Urinary bladder (tissue), 4 donors: ENCODE data around the gene RNF31. TPM values are rescaled to one million over a fixed set of nuclear protein-coding genes. Genes with fewer than 3 reads are reported as not detected.
A peak's percentile ranks its signal among the peaks of the same experiment; 100 is the strongest.

Source experiments
- DNase-seq: peaks from one replicate; pipeline ENCODE4 v3.0.0-alpha.2; 2015; ENCODE audit errors: extremely low spot score
- H3K27ac ChIP-seq: one replicate; pipeline ENCODE4 v1.5.1; 2013; ENCODE audit warnings: low read depth, mild to moderate bottlenecking, moderate library complexity
- H3K36me3 ChIP-seq: one replicate; pipeline ENCODE4 v1.6.1; 2013; ENCODE audit warnings: mild to moderate bottlenecking, moderate library complexity; ENCODE audit not compliant: insufficient read depth
- H3K4me1 ChIP-seq: one replicate; pipeline ENCODE4 v1.6.1; 2013; ENCODE audit warnings: mild to moderate bottlenecking, moderate library complexity; ENCODE audit not compliant: insufficient read depth
- H3K4me3 ChIP-seq: one replicate; pipeline ENCODE4 v1.5.1; 2013; ENCODE audit warnings: low read depth, low read length
- WGBS: extraction: QIAGEN DNeasy Blood & Tissue Kit; methylation state at CpG from one replicate; pipeline ENCODE4 v1.1.7; 2013; 5-methylcytosine and 5-hydroxymethylcytosine counted together
- polyA plus RNA-seq: library from polyadenylated mRNA; stranded (reverse); fragments of 200-250 nt; gene quantifications from one replicate; pipeline ENCODE4 v1.2.3, GENCODE V29; 2013
- total RNA-seq: library from RNA; depleted of rRNA; stranded (reverse); fragments of >200 nt; gene quantifications from one replicate; pipeline ENCODE4 v1.2.3, GENCODE V29; 2014
- donor health status: healthy with polysubstance abuse.
- donor health status: healthy.

The RNF31 gene
- total and polyA plus RNA-seq, 2 donors: 30.8 to 45.8 TPM

DNA sequence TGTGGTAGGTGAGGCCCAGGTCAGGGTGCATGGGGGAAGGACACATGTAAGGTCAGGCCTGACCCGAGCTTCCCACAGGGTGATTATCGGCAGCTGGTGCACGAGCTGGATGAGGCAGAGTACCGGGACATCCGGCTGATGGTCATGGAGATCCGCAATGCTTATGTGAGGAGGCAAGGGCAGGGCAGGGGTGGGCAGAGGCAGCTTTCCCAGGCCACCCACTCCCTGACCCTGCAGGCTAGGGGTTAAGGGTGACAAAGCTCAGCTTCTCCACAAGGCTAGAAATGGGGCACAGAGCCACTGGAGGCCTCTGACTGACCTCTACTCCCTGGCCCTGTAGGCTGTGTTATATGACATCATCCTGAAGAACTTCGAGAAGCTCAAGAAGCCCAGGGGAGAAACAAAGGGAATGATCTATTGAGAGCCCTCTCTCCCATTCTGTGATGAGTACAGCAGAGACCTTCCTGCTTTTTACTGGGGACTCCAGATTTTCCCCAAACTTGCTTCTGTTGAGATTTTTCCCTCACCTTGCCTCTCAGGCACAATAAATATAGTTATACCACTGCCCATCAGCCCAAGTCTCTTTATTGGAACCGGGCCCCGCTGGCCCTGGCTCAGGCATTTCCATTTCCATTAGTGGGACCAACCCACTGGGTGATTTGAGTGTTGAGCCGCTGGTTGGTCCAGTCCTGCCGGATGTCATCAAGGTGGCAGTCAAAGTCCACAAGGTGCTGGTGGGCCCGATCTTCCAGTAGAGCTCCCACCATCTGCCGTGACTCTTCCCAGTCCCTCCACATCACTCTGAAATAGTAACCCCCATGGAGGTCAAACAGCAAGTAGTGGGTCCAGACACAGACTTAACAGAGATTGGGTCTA is 8.7 kb upstream of the RNF31 start:
- Histone ChIP-seq H3K27ac (no peak overlapping the region), H3K36me3 (peaks cover 1% of the 10 kb centered on the region), H3K4me3 (no peak overlapping the region), H3K4me1 (no peaks in the 10 kb centered on the region)
- no peak for DNase-seq
- WGBS: 83% methylated on average over 13 of the region's 13 CpGs

DNA sequence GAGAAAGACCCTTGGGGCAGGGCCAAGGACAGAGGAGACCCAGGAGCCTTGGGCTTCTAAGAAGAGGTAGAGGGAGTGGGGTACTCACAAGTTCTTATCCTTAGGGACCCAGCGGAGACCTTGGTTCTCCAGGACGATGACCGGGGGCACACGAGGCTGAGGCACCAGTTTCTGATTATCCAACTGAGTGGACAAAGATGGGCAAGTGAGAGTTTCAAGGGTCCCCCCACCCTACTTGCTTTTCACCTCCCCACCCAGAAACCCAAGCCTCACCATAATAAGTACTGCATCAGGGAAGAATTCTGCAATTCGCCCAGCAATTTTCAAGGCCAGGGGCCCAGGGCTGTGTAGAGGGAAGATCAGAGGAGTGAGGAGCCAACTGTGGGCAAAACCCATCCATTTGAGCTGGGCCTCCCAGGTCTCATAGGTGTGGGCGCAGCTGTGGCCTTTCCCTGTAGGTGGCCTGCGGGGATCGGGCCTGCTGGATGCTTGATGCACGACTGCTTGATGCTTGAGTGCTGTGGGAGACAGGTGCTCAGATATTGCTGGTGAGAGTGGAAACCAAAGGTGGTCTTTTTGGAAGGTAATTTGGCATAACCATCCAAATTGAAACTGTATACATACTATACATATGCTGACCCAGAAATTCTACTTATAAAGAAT is 7.9 kb upstream of the RNF31 start:
- Histone ChIP-seq H3K36me3 (peaks cover 1% of the 10 kb centered on the region), H3K27ac (no peak overlapping the region), H3K4me1 (no peaks in the 10 kb centered on the region), H3K4me3 (no peak overlapping the region)
- 93% methylated on average over 9 of the region's 9 CpGs for WGBS
- DNase-seq: no peak

DNA sequence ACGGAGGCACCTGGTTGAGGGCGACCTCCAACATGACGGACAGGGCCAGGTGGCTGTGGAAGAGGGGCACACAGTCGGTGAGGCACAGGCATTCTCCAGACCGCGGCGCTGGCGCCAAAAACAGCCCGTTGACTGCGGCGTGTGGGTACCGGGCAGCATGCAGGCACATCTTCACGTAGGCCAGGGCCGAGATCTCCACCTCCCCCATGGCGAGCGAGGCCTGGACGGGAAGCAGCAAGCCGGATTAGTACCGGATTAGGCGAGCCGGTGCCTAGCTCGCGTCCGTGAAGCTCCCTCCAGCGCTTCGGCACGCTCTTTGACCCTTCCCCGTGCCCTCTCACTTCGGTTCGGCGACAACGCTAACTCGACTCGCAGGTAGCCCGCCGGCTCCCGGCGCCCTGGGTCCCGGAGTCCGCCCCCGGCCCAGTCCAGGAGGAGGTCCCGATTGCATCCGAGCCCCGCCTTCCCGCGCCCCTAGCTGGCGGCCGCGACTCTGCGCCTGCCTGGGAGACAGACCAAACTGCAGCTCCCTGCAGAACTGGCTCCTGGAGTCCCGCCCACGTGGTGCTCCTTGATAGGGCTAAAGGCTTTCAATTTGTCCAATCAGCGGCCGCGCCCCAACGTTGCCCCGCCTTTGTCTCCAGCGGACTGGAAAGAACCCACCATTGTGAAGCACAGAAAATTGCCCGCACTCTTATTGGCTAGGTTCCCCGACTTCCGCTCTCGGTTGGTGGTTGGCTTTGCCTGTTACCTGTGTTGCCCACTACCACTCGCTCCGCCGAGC is 6.0 kb upstream of the RNF31 start, which contains the start of gene EMC9:
Gene EMC9 (minus strand): TSS at position 495 of the 784 bp plus-strand sequence. CDS start 287 bp downstream, at position 208.
- WGBS: under 1% methylated on average over 65 of the region's 65 CpGs

DNA sequence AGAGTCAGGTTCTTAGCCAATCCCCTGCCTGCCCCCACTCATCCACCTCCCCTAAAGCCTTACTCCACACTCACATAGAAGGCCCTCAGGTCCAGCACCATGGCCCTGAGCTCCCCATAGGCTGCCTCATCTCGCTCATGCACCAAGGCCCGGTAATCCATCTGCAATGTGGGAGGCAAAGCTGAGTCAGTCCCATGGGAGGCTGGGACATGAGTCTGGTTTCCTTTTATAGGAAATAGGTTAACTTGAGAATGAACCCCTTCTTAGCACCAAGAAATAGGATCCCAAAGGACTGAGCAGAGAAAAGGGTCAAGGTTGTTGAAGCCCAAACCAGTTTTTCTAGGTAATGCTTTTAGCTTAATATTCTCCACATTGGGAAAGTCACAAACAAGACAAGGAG is 3.8 kb upstream of the RNF31 start:
- Histone ChIP-seq H3K27ac (no peak overlapping the region), H3K4me1 (no peaks in the 10 kb centered on the region), H3K4me3 (no peak overlapping the region), H3K36me3 (no peaks in the 10 kb centered on the region)
- no peak for DNase-seq
- WGBS: 94% methylated on average over 2 of the region's 2 CpGs

More for the DNA sequence above, 6.0 kb upstream of the RNF31 start, which contains the start of gene EMC9:
- Histone ChIP-seq H3K4me3 (peak within 1 kb of the TSS; percentile 54), H3K36me3 (peaks cover 1% of the 10 kb centered on the region), H3K4me1 (no peaks in the 10 kb centered on the region), H3K27ac (peak within 1 kb of the TSS; percentile 77)
- peak; percentile 99 for DNase-seq

DNA sequence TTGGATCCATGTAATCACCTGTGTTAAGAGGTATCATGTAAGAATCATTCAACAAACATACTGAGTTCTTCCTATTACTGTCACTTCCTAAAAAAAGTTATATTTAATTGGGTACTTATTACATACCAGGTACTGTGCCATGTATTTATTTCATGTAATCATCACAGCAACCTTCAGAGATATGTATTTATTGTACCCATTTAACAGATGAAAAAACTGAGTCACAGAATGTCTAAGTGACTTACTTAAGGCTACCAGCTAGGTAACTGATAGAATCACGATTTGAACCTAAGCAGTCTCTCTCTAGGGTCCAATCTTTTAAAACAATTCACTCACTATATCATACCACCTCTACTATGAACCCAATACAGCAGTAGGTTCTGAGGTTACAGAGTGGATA is 2.8 kb upstream of the RNF31 start:
- WGBS: 94% methylated on average over 1 of the region's 1 CpG
- Histone ChIP-seq H3K4me3 (no peak overlapping the region), H3K36me3 (no peaks in the 10 kb centered on the region), H3K4me1 (no peaks in the 10 kb centered on the region), H3K27ac (no peak overlapping the region)
- DNase-seq: no peak

DNA sequence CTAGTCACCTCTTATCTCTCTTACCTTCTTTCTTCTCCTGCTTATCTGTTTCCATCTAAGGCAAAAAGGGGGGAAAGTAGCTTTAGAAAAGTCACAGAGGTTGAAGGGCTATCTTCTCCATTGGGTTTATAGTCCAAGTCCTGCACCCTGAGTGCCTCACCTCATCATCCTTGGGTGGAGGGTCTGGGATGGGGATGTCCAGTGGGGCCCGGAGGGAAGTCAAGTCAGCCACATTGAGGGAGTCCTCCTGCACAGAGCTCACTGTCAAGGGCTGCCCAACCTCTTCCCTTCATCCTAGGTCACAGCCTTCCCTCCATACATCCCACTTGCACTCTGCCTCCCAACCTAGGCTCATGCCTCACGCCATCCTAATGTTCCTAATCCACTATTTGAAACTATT is 2.1 kb upstream of the RNF31 start:
- no peak overlapping the region for H3K27ac ChIP-seq
- no peak for DNase-seq
- no peak overlapping the region for H3K4me3 ChIP-seq
- H3K36me3 ChIP-seq: no peaks in the 10 kb centered on the region
- WGBS: 91% methylated on average over 2 of the region's 2 CpGs
- H3K4me1 ChIP-seq: no peaks in the 10 kb centered on the region

DNA sequence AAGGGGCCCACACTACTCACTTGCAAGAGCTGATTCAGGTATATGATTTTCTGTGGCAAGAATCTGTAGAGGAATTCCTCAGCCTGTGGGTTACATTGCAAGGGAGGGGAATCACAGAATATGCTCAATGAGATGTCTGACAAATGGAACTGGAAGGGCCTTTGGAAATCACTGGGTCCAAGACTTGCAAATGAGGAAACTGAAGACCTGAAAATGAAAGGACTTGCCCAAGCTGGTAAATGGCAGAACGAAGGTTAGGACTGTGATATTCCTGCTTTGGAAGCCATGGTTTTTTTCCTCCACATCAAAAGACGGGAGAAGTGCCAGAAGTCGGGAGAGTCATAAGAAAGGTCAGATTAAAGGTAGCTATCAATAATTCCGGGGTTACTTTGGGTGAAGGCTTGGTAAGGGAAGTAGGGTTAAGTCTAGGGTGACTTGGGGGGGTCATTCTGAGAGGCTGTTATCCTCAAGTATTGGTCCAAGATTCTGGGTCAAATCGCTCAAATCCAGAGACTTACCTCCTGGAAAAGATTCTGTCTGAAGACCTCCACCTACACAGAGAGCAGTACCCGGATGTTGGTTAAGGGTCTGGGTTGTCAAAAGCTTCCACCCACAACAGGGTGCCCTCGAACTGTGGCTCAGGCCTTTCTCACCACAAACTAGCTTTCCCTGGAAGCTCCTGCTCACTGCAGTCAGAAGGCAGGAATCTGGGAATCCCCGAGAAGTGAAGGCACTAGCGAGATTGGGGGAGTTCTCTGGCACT is 1.4 kb upstream of the RNF31 start:
- H3K27ac ChIP-seq: peak overlapping the region; percentile 87
- WGBS: 18% methylated on average over 9 of the region's 9 CpGs
- no peak for DNase-seq
- peaks cover 4% of the 10 kb centered on the region for H3K36me3 ChIP-seq
- no peaks in the 10 kb centered on the region for H3K4me1 ChIP-seq
- peak overlapping the region; percentile 56 for H3K4me3 ChIP-seq

DNA sequence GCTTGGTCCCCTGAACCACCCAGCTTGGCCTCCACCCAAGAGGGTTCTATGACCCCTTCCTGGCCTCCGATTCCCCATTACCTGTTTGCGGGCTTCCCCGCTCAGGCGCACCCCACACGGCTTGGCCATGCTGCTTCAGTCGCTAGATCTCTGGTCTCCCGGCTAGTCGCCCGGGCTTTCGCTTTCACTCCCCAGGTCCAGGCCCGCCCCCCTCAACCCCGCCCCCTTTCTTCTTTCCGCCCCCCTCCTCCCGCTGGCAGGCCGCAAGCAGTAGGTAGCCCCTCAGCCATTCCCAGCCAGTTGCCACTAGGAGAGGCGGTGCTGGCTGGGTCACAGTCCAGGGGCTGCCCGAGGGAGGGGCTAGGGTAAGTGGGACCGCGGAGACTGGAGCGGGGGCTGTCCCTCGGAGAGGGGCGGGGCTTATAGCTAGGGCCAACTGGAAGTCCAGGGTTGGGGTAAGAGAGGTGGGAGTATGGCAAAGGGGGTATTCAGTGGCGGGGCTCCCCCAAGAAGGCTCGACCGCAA is 783 bp upstream of the RNF31 start, which contains the start of gene PSME2:
Gene PSME2 (minus strand): TSS at position 158 of the 525 bp plus-strand sequence. CDS start 29 bp downstream, at position 129.
- H3K4me1 ChIP-seq: no peaks in the 10 kb centered on the region
- peak within 1 kb of the TSS; percentile 87 for H3K27ac ChIP-seq

DNA sequence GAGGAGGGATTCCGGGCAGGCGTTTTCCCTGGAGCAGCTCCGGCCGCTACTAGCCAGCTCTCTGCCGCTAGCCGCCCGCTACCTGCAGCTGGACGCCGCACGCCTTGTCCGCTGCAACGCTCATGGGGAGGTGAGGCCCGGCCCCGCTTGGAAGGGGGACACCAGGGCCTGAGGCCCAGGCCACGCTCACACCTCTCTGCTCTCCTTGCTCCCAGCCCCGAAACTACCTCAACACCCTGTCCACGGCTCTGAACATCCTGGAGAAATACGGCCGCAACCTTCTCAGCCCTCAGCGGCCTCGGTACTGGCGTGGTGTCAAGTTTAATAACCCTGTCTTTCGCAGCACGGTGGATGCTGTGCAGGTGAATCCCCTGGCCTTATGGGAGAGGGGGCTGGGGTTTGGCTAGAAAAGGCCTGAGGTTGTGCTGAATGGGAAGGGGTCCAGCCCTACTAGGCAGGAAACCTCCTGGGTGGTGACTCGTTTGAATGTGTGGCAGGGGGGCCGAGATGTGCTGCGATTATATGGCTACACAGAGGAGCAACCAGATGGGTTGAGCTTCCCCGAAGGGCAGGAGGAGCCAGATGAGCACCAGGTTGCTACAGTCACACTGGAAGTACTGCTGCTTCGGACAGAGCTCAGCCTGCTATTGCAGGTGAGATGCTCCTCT is 597 bp downstream of the RNF31 start:
- H3K27ac ChIP-seq: peak overlapping the region; percentile 52
- DNase-seq: no peak
- H3K4me3 ChIP-seq: peak overlapping the region; percentile 74
- H3K36me3 ChIP-seq: peaks cover 4% of the 10 kb centered on the region
- 6% methylated on average over 29 of the region's 29 CpGs for WGBS
- no peaks in the 10 kb centered on the region for H3K4me1 ChIP-seq

More for the DNA sequence above, 783 bp upstream of the RNF31 start, which contains the start of gene PSME2:
- Histone ChIP-seq H3K36me3 (peaks cover 4% of the 10 kb centered on the region), H3K4me3 (peak within 1 kb of the TSS; percentile 74)
- DNase-seq: peak; percentile 89
- under 1% methylated on average over 25 of the region's 25 CpGs for WGBS

DNA sequence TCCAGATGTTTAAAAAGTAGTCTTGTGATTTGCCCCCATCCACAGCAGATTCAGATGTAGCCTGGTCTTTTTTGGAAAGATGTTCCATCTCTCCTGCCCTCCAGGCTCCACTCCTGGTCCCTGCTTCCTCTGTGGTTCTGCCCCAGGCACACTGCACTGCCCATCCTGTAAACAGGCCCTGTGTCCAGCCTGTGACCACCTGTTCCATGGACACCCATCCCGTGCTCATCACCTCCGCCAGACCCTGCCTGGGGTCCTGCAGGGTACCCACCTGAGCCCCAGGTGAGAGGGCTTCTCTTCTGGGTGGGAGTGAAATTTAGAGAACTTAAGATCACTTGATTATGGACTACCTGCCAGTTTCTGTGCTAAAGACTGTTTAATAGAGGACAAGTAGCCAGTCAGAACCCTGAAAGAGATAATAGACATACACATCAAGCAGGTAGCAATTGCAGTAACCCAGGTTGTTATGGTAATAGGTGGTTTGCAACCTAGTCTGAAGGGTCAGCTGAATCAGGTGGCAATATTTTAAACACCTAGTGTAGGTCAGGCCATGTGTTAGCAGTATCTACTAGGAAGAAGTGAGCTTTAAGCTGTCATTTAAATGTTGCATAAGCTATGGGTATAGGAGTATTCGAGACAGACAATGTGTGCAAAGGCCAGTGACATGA is 2.1 kb downstream of the RNF31 start:
- peaks cover 4% of the 10 kb centered on the region for H3K36me3 ChIP-seq

DNA sequence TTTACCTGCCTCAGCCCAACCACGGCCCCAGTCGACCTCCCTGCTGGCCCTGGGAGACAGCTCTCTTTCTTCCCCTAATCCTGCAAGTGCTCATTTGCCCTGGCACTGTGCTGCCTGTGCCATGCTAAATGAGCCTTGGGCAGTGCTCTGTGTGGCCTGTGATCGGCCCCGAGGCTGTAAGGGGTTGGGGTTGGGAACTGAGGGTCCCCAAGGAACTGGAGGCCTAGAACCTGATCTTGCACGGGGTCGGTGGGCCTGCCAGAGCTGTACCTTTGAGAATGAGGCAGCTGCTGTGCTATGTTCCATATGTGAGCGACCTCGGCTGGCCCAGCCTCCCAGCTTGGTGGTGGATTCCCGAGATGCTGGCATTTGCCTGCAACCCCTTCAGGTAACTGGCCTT is 2.8 kb downstream of the RNF31 start:
- WGBS: 93% methylated on average over 9 of the region's 9 CpGs
- Histone ChIP-seq H3K27ac (no peak overlapping the region), H3K4me3 (no peak overlapping the region), H3K4me1 (no peaks in the 10 kb centered on the region), H3K36me3 (peaks cover 4% of the 10 kb centered on the region)
- no peak for DNase-seq

More for the DNA sequence above, 2.1 kb downstream of the RNF31 start:
- WGBS: 93% methylated on average over 3 of the region's 3 CpGs
- Histone ChIP-seq H3K4me3 (no peak overlapping the region), H3K4me1 (no peaks in the 10 kb centered on the region), H3K27ac (no peak overlapping the region)
- no peak for DNase-seq

DNA sequence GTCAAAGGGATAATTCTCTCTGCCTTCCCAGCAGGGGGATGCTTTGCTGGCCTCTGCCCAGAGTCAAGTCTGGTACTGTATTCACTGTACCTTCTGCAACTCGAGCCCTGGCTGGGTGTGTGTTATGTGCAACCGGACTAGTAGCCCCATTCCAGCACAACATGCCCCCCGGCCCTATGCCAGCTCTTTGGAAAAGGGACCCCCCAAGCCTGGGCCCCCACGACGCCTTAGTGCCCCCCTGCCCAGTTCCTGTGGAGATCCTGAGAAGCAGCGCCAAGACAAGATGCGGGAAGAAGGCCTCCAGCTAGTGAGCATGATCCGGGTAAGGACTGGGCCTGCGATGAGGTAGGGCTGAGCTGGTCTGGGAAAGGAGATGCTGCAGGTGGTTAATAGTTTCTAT is 3.3 kb downstream of the RNF31 start:
- Histone ChIP-seq H3K36me3 (peaks cover 4% of the 10 kb centered on the region), H3K27ac (no peak overlapping the region), H3K4me1 (no peaks in the 10 kb centered on the region), H3K4me3 (no peak overlapping the region)
- WGBS: 91% methylated on average over 9 of the region's 9 CpGs
- DNase-seq: no peak
